GM19035 (cell line): ENCODE data around the gene COL24A1.
"Not testable (repeated sequence)": the region's sequence is repeated elsewhere in the genome, so short reads cannot be mapped to it uniquely, and the experiment has no call there.

Source experiments
- ATAC-seq: cut with Tn5 transposase; IDR thresholded peaks from one replicate; pipeline ENCODE4 v1.9.1; 2021; ENCODE audit not compliant: unreplicated experiment

COL24A1 gene

DNA sequence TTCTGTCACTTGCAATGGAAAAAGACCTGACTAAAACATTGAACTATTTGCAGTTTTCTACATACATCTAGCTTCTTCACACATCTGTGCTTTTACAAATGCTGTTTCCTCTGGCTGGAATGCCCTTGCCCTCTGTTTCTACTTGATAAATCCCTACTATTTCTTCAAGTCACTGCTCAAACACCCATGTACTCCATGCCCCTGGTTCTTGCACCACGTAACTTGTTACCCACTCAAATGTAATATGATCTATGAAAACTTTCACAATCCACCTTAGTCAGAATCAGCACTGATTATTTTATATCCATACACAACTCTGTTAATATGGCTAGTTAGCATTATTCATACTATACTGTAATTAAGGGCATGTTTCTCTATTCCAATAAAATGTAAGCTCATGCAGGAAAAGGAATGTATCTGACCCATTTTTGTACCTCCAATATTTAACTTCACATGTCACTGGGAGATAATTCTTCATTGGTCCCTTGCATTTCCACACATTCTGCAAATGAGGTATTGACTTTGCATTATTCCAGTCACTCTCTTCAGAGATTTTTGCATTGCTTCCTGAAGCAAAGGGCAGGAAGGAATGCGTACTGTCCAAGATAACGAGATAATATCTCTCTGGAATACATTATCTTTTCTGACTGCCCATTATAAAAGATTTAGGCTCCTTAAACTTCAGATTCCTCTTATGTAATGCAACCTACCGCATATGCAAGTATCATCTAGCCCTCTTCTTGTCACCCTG lies 158.3 kb downstream of the COL24A1 start:
- no peak for ATAC-seq

DNA sequence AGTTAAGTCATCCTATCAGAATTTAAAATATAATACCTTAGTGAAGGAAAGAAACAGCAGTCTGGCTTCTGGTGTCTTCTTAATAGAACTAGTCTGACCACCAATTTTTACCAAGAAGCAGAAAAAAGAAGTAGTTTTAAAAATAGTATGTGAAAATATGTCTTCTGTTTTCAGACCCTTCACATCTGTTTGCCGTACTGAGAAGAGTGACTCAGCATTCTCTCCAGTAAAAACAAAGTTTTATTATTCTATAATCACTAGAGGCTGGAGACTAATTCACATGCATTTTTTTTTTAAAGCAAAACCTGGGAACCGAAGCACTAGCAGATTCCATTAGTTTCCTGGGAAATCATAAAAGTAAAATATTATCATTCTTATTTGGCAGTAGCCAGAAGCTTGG lies 163.8 kb downstream of the COL24A1 start:
- peak; percentile 72 for ATAC-seq

DNA sequence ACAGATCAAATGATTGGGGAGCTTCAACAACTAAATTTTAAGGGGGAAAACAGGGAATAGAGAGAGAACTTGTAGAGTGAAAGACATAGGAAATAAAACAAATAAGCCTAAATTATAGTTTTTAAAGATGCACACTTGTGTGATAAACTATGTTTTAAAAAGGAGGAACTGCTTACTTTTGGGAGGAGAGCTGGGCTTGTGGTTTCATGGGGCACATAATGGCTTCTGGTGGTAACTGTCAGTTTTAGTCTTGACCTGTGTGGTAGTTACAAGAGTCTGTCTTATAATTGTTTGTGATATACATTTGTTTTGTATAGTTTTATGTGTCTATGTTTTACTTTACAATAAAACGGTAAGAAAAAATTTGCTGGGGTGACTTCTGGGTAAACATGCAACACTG lies 165.3 kb downstream of the COL24A1 start:
- no peak for ATAC-seq

DNA sequence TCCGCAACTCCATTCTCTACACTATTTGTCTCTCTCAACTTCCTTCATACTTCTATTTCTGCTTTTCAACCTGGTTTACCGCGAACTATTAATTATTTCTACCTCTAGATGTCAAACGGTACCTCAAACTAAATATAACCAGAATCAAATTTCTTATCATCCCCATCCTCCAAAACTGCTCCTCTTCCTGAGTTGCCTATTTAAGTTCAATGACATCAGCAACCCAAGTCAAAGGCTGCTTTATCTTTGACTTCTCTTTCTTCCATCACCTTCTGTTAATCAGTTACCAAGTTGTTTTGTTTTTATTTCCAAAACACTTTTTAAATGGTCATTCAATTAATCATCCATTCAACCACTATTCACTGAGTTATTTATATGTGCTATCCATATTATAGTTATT lies 171.9 kb downstream of the COL24A1 start:
- ATAC-seq: no peak

DNA sequence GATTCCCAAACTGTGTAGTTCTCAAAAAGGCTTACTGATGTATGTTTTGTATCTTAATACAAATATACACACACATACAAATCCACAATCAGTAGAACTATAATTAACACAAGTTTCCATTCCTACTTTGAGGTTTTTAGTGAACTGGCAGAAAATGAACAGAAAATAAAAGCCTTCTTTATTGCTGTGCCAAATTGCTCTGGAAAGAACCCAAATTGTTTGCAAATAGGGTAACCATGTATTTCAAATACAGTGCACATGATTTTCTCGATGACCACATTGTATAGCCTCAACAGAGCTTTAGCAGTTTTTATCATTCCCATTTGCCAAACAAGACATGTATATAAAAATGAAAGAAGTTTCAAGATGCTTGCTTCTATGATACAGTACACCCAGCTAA lies 173.3 kb downstream of the COL24A1 start:
- ATAC-seq: no peak

DNA sequence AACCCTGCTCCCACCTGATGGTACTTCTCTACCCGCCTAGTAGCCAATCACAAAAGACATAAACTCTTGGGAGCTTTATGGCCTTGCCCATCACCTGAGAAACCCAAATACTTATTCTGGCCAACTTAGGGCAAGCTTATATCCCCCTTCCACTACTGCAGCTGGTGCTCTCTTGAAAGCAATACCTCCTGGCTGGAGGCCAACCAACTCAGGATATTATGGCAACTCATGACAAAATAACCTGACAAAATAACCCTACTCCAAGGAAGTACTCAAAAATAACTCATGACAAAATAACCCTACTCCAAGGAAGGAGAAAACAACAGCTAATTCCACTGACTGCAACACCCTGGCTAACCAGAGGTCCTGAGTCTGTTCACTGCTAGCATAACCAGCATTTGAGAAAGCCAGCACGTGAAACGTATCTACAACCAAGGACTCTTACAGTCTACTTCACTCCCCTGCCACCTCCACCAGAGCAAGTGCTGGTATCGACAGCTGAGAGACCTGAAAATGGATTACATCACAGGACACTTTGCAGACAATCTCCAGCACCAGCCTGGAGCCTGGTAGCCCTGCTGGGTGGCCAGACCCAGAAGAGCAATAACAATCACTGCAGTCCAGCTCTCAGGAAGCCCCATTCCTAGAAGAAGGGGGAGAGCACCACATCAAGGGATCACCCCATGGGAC lies 179.9 kb downstream of the COL24A1 start:
- no peak for ATAC-seq

DNA sequence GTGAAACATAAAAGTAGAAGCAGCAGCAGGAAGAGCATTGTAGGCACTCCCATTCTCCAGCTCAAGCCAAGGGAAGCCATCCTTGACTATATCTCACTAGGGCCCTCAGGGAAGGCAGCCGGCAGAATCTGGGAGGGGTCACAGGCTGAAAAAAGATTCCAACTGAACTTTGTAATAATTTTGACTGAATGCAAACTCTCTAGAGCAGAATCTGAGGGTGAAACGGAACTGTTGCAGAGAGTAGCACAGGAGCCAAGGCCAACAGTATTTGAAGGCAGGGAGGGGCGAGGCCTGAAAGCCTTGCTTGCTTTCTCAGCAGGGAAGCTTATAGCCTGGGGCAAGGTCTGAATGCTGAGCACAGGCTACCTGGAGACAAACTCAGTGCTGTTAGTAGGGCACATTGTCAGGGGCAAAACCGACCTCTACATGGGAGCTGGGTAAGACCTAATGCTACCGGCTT lies 180.6 kb downstream of the COL24A1 start:
- ATAC-seq: no peak

DNA sequence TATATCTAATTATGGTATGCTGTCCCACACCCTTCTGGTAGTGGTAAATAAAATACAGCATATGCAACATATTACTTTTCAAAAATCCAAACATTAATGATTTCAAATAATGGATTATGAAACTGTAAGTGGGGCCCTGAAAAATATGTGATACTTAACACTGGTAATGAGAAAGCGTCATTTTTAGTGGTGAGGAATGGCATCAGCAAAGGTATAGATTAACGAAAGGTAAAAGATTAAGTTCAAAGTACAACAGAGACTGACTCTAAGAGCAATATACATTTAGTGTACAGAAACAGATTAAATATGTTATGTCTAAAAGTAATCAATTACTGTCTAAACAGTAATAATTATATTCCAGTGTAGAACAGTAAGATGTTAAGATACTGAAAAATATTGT lies 194.1 kb downstream of the COL24A1 start:
- ATAC-seq: no peak

DNA sequence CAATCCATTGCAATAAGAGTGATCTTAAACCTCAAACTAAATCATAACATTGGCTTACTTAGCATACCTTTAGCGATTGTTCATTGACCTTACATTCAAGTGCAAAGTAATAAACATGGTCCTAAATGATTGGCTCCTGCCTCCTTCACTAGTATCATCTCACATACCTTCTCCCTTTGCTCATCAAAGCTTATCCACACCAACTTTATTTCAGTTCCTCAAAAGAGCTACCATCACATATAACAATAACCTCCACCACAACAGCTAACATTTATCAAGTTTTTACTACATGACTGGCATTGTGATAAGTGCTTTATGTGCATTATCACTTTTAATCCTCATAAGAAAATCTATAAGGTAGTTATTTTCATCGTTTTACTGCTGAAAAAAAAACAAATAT lies 198.8 kb downstream of the COL24A1 start:
- ATAC-seq: no peak

DNA sequence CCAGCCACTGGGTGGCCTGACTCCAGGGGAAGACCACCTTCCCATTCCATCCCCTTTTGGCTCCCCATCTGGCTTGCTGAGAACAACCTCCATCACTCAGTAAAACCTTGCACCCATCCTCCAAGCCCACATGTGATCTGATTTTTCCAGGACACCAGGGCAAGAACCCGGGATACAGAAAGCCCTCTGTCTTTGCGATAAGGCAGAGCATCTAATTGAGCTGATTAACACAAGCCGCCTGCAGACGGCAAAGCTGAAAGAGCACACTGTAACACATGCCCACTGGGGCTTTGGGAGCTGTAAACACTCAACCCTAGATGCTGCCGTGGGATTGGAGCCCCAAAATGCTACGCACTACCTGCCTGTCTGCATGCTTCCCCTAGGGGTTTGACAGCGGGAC lies 201.4 kb downstream of the COL24A1 start:
- not testable (repeated sequence) for ATAC-seq

DNA sequence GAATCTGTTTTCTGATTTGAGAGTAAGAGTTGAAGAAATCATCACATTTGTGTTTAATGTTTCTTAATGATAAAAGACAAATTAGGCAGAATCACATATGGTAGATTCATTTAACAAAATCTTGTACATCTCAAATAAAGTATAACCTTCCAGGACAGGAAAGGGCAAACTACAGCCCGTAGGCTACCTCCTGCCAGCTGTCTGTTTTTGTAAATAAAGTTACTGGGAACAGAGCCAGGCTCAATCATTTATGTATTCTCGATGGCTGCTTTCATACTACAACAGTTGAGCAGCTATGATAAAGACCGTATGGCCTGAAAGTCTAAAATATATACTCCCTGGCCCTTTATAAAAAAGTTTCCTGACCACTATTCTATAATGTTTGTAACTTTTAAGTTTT lies 204.1 kb downstream of the COL24A1 start:
- no peak for ATAC-seq

DNA sequence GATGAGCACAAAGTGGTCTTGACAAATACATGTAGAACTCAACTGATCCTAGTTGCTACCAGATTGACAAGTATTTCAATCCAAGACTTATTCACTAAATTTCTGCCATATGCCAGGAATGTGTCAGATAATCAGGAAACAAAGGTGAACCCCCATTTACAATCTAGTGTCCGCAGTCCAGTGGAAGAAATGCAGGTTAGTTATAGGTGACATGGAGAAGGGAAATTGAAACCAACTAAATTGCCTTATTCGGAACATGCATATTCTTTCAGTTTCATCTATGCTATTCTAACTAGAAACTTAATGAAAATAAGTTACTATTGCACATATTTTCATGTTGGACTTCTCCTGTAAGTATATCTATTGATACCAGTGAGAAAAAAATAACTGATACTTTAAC lies 209.4 kb downstream of the COL24A1 start:
- no peak for ATAC-seq

DNA sequence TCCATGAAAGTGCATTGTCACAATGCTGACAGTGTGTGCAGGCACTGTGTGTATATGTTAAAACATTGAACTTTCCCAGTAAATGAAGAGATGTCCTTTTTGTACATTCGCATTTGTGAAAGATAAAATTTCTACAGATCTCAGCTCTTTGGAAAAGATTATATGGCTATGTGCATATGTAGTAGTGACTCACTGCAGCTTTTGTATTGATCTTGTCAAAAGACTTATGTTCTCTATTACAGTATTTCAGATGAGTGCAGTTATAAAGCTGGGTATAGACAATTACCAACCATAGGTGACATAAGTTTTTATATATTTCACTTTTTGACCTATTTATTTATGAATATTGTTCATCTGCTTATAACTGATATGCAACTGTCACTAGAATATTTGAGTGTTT lies 212.6 kb downstream of the COL24A1 start:
- no peak for ATAC-seq

DNA sequence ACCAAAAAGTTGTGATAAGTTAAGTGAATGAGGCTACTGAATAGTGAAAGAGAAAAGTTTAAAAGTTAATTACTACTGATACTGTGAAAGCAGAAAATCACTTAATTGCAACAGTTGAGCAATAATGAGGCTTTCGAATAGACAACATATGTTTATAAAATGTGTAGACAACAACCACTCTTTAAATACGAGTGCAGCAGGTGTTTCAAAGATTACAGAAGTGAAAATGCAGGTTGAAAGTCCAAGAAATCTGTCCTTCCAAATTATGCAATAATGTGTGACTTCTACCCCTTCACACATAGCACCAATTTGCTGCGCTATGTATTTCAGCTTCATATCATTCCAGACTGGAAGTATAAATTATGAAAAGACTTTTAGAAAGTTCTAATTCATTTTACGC lies 213.0 kb downstream of the COL24A1 start:
- ATAC-seq: no peak

DNA sequence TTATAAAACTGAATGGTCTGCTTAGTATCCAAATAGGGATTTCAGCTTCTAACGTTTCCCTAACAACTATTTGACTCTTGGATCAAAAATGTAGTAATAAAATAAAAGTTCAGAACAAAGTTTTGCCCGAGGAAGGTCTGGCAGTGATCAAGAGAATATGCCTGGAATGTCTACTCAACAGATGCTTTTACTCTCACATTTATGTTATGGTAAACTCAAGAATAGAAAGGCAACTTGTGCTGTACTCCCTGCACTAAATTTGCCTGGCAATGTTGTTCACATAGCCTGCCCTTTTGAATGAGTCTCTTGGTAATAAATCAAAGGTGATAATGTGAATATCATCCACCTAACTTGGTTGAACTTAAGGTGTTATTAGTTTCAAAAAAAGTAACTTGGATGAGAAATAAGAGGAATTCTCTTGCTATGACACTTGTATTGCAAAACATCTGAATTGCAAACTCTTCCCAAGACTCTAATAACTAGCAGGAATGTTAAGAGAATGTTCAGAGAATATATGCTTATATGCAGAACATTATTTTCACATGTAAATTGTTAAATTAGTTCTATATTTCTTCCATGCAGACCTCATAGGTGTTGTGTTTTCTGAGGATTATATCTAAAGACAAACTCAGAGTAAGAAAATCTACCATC lies 215.8 kb downstream of the COL24A1 start:
- ATAC-seq: no peak

DNA sequence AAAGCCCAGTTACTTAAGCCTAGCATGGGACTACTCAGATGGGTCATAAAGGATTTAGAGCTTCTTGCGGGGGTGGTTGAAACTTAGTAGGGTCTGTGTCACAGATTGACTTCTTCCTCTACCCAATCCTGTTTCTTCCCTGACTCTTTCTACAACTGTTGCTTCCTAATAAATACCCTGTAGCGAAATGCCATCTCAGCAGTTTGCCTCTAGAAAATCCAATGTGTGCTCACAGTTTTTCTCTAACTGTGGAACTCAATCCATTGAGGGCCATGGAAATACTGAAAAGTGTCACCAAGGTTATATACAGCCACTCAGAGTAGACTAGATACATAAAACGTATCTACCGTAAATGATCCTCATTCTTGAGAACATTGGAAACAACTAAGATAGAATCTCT lies 217.7 kb downstream of the COL24A1 start:
- ATAC-seq: no peak

DNA sequence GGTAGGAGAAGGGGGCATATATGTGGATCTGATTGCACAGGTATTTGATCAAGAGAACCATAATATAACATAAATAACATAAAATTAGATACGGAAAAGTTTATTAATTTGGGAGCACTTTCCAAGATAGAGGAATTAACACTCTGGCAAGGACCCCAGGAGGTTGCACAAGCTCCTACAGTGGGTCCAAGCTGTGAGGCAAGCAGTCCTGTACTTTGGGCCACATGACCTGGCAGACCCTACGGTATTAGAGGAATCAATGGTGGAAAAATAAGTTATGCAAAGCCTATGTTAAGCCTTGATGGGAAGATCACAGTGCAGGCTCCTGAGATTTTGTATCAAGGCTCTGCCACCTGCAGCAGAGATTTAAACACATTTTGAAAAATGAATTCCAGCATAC lies 220.1 kb downstream of the COL24A1 start:
- no peak for ATAC-seq

DNA sequence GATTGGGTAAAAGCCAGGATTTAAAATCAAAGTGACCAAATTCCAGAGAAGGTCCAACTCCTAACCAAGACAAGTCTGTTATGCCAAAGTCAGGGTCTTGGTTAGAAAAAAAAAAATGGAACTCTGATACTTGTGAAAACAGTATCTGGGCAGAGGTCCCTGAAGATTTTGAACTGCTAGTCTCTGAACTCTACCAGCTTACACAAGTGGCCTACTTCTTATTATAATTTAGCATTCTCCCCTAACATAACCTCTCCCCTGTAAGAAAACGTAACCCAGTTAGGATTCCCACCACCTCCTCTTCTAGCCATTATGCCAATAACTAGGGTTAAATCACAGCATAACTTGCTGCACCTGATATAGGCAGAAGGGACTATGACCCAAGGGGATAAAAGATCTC lies 220.5 kb downstream of the COL24A1 start:
- ATAC-seq: no peak

DNA sequence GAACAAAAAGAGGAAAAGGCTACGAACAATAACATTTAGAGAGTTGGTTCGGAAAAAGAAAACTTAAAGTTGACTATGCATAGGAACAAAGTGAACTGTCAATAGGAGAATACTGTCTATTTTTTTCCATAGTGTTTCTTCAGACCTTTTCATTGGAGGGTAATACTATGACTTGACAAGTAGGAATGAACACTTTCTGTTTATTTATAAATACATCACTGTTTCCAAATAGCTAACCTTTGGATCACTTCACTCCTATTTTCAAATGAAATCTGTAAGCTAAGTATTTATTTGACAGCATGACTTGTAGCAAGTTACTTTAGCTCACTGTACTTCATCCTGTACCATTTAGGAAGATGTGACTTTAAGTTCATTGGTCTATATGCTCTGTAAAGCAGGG lies 221.3 kb downstream of the COL24A1 start:
- no peak for ATAC-seq

DNA sequence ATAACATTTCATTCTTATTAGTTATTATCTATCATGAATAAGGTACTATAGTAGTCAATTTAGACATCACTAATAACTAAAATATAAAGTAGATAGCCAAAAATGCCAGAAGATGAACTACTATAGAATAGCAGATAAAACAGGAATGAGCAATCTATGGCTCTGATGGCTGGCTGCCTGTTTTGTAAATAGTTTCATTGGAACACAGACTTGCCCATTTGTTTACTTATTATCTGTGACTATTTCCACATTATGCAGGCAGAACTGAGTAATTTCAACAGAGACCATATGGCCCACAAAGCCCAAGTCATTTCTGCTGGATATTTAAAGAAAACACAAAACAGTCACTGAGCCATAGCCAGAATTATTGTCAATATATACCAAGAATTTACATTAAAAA lies 222.1 kb downstream of the COL24A1 start:
- no peak for ATAC-seq

DNA sequence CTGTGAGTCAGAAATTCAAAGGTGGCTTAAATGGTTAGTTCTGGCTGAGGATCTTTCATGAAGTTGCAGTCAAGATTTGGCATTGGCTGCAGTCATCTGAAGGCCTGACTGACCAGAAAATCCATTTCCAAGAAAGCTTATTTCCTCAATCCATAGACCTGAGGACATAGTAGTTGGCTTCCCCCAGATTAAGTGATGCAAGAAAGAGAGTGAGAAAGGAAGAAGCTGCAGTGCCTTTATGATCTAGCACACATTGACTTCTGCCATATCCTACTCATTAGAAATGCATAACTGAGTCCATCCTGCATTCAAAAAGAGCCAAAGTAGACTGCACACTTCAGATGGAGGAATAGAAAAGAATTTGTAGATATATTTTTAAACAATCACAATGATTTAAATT lies 222.6 kb downstream of the COL24A1 start:
- ATAC-seq: no peak

DNA sequence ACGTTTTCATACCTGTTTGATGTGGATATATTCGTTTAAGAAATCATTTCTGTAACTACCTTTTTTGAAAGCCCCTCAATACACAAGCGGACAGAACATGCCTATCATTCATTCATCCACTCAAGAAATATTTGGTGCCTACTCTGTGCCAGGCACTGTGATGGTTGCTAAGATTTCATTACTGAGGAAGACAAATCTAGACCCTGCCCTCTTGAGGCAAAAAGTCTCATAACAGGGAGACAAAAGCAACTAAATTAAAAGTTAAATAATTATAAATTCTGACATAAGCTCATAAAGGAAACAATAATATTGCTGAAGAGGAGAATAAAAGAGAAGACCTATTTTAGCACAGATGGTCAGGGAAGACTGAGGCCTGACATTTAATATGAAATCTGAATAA lies 244.8 kb downstream of the COL24A1 start:
- ATAC-seq: no peak
